Glutamatergic neuron (in vitro differentiated cells): ENCODE results near the gene SH2D3C. TPM values are rescaled to one million over a fixed set of nuclear protein-coding genes. Genes with fewer than 3 reads are reported as not detected.

Experiments used
- DNase-seq: peaks from one replicate; pipeline ENCODE4 v3.0.0; 2022
- H3K27ac Mint-ChIP-seq: one replicate; pipeline ENCODE4 v1.8.0; 2020; ENCODE audit warnings: mild to moderate bottlenecking, mixed read lengths, inconsistent platforms; ENCODE audit not compliant: unreplicated experiment
- H3K27me3 Mint-ChIP-seq: one replicate; pipeline ENCODE4 v1.8.0; 2020; ENCODE audit warnings: mild to moderate bottlenecking, moderate library complexity, mixed read lengths, inconsistent platforms; ENCODE audit not compliant: unreplicated experiment
- H3K36me3 Mint-ChIP-seq: one replicate; pipeline ENCODE4 v1.8.0; 2020; ENCODE audit warnings: mild to moderate bottlenecking, mixed read lengths, inconsistent platforms; ENCODE audit not compliant: unreplicated experiment
- H3K4me1 Mint-ChIP-seq: one replicate; pipeline ENCODE4 v1.8.0; 2020; ENCODE audit warnings: mild to moderate bottlenecking, low read depth, mixed read lengths, inconsistent platforms; ENCODE audit not compliant: unreplicated experiment
- H3K4me3 Mint-ChIP-seq: one replicate; pipeline ENCODE4 v1.8.0; 2020; ENCODE audit warnings: mild to moderate bottlenecking, mixed read lengths, inconsistent platforms; ENCODE audit not compliant: unreplicated experiment
- H3K9me3 Mint-ChIP-seq: one replicate; pipeline ENCODE4 v1.8.0; 2020; ENCODE audit warnings: mild to moderate bottlenecking, moderate library complexity, mixed read lengths, inconsistent platforms; ENCODE audit not compliant: unreplicated experiment
- CTCF ChIP-seq: fragments of 200-600 bp; sonication (generic); IDR thresholded peaks from one replicate; pipeline ENCODE4 v1.5.0; 2021; ENCODE audit not compliant: partially characterized antibody, unreplicated experiment
- microRNA-seq: library from miRNA; unstranded; fragments of <30 nt; microRNA quantifications from one replicate; pipeline ENCODE4, GENCODE V29; 2020; ENCODE audit not compliant: unreplicated experiment
- total RNA-seq: library from RNA; stranded (reverse); fragmentation: NEBNext Ultra II Directional; extraction: Animal tissue kit (Norgen Biotek cat#: 25700); gene quantifications from one replicate; pipeline ENCODE4 v1.2.1, GENCODE V29; 2021; ENCODE audit not compliant: unreplicated experiment

The SH2D3C gene
- total RNA-seq, 1 donor from 2014 or later: 71.7 TPM

- peaks cover 16% of the 10 kb centered on the region for H3K27me3 Mint-ChIP-seq
- H3K4me1 Mint-ChIP-seq: peaks cover 7% of the 10 kb centered on the region
- H3K4me3 Mint-ChIP-seq: no peak overlapping the region
- DNase-seq: no peak
- no peak for TF ChIP-seq CTCF
- no peak overlapping the region for H3K27ac Mint-ChIP-seq
- peaks cover 12% of the 10 kb centered on the region for H3K36me3 Mint-ChIP-seq
- H3K9me3 Mint-ChIP-seq: peaks cover 18% of the 10 kb centered on the region
These were observed 85.3 kb downstream of the SH2D3C start for GRCh38 chr9:127693143-127693542.

GRCh38 chr9:127692071-127692470 lies 86.4 kb downstream of the SH2D3C start:
- peaks cover 15% of the 10 kb centered on the region for H3K27me3 Mint-ChIP-seq
- peaks cover 16% of the 10 kb centered on the region for H3K36me3 Mint-ChIP-seq
- H3K4me1 Mint-ChIP-seq: peaks cover 4% of the 10 kb centered on the region
- peaks cover 18% of the 10 kb centered on the region for H3K9me3 Mint-ChIP-seq
- no peak overlapping the region for H3K4me3 Mint-ChIP-seq
- no peak for TF ChIP-seq CTCF
- no peak for DNase-seq
- H3K27ac Mint-ChIP-seq: no peak overlapping the region

GRCh38 chr9:127690735-127691134 lies 87.7 kb downstream of the SH2D3C start:
- H3K27me3 Mint-ChIP-seq: peaks cover 17% of the 10 kb centered on the region
- peaks cover 18% of the 10 kb centered on the region for H3K9me3 Mint-ChIP-seq
- TF ChIP-seq CTCF: no peak
- H3K4me1 Mint-ChIP-seq: peaks cover 4% of the 10 kb centered on the region
- no peak for DNase-seq
- H3K36me3 Mint-ChIP-seq: peaks cover 16% of the 10 kb centered on the region
- no peak overlapping the region for H3K4me3 Mint-ChIP-seq
- no peak overlapping the region for H3K27ac Mint-ChIP-seq

GRCh38 chr9:127689329-127690000 lies 89.0 kb downstream of the SH2D3C start:
- DNase-seq: no peak
- H3K4me3 Mint-ChIP-seq: no peak overlapping the region
- peaks cover 17% of the 10 kb centered on the region for H3K9me3 Mint-ChIP-seq
- no peak for TF ChIP-seq CTCF
- H3K27me3 Mint-ChIP-seq: peaks cover 17% of the 10 kb centered on the region
- peaks cover 16% of the 10 kb centered on the region for H3K36me3 Mint-ChIP-seq
- H3K27ac Mint-ChIP-seq: no peak overlapping the region
- H3K4me1 Mint-ChIP-seq: no peaks in the 10 kb centered on the region

Small RNAs within 50 kb of the gene (microRNA-seq; reads per million reads assigned to microRNA genes)
- gene MIR2861 (not detected), gene MIR3960 (not detected)

Other genes with a start within 250 kb of the SH2D3C start
- gene STXBP1, start 166.4 kb downstream of the SH2D3C start, total RNA-seq: 402 TPM
- gene CFAP157, start 71.7 kb downstream of the SH2D3C start, total RNA-seq: 0.61 TPM
- gene PTRH1, start 63.0 kb downstream of the SH2D3C start, total RNA-seq: 10.1 TPM
- not detected for gene TTC16, start 62.6 kb downstream of the SH2D3C start, total RNA-seq
- 27.5 TPM for gene TOR2A, start 43.4 kb downstream of the SH2D3C start, total RNA-seq
- 83.9 TPM for gene CDK9, start 7.4 kb upstream of the SH2D3C start, total RNA-seq
- gene FPGS, start 24.2 kb upstream of the SH2D3C start, total RNA-seq: 44.2 TPM
- gene ENG, start 76.0 kb upstream of the SH2D3C start, total RNA-seq: not detected
- 121 TPM for gene AK1, start 99.0 kb upstream of the SH2D3C start, total RNA-seq
- 26.1 TPM for gene ST6GALNAC6, start 120.9 kb upstream of the SH2D3C start, total RNA-seq
- gene ST6GALNAC4, start 138.4 kb upstream of the SH2D3C start, total RNA-seq: 15.8 TPM
- 11.9 TPM for gene PIP5KL1, start 152.1 kb upstream of the SH2D3C start, total RNA-seq
- 35.3 TPM for gene DPM2, start 159.2 kb upstream of the SH2D3C start, total RNA-seq
- gene EEIG1, start 202.3 kb upstream of the SH2D3C start, total RNA-seq: 15.8 TPM